ENCODE measurements around the gene TOM1L2.

Gene TOM1L2

GRCh38 chr17:17816831-17817551 is 155.2 kb downstream of the TOM1L2 start:
- no peak overlapping the region for H3K4ac ChIP-seq (ENCODE audit: low read depth, low read length)
- H3K79me1 ChIP-seq (ENCODE audit: low read length): peaks cover 13% of the 10 kb centered on the region
- H2AK5ac ChIP-seq (ENCODE audit: low read length): no peak overlapping the region
- peaks cover 7% of the 10 kb centered on the region for H3K79me2 ChIP-seq (ENCODE audit: control insufficient read depth, insufficient read depth, low read length)
- no peak overlapping the region for H3K23ac ChIP-seq (ENCODE audit: low read length)
- peaks cover 2% of the 10 kb centered on the region for H3K4me1 ChIP-seq (ENCODE audit: control insufficient read depth, low read depth, low read length)
- no peak overlapping the region for H2BK120ac ChIP-seq (ENCODE audit: low read depth, low read length)
- WGBS (ENCODE audit: extremely low coverage, insufficient coverage, low lambda C conversion rate): no CpG with 5 or more reads among the region's 24 CpGs
- H4K8ac ChIP-seq (ENCODE audit: low read depth, low read length): no peak overlapping the region
- H3K18ac ChIP-seq (ENCODE audit: low read length): no peak overlapping the region
- H3K36me3 ChIP-seq (ENCODE audit: control insufficient read depth, insufficient read depth, low read length): peaks cover 14% of the 10 kb centered on the region
- H4K5ac ChIP-seq (ENCODE audit: low read length): no peak overlapping the region
- no peak overlapping the region for H2BK5ac ChIP-seq (ENCODE audit: low read length)
- no peak overlapping the region for H3K9ac ChIP-seq (ENCODE audit: low read length)
- H3K27ac ChIP-seq (ENCODE audit: low read depth, low read length): no peak overlapping the region
- no peak for DNase-seq
- H2BK15ac ChIP-seq (replicated peaks; ENCODE audit: low read depth): no peak overlapping the region
- H3K4me2 ChIP-seq (ENCODE audit: low read length): no peak overlapping the region
- no peaks in the 10 kb centered on the region for H3K27me3 ChIP-seq (ENCODE audit: insufficient read depth, low read length, poor library complexity)
- H3K56ac ChIP-seq (ENCODE audit: low read length): no peak overlapping the region
- no peak overlapping the region for H3K4me3 ChIP-seq (ENCODE audit: low read length)

GRCh38 chr17:17816240-17816814 is 155.9 kb downstream of the TOM1L2 start:
- Histone ChIP-seq H3K4me3 (ENCODE audit: low read length) (no peak overlapping the region), H2BK15ac (replicated peaks; ENCODE audit: low read depth) (no peak overlapping the region), H3K27ac (ENCODE audit: low read depth, low read length) (no peak overlapping the region), H4K8ac (ENCODE audit: low read depth, low read length) (no peak overlapping the region), H3K56ac (ENCODE audit: low read length) (no peak overlapping the region), H2BK120ac (ENCODE audit: low read depth, low read length) (no peak overlapping the region), H3K36me3 (ENCODE audit: control insufficient read depth, insufficient read depth, low read length) (peaks cover 14% of the 10 kb centered on the region), H3K4ac (ENCODE audit: low read depth, low read length) (no peak overlapping the region), H4K5ac (ENCODE audit: low read length) (no peak overlapping the region), H3K4me1 (ENCODE audit: control insufficient read depth, low read depth, low read length) (peaks cover 5% of the 10 kb centered on the region), H3K79me1 (ENCODE audit: low read length) (peaks cover 7% of the 10 kb centered on the region), H3K9ac (ENCODE audit: low read length) (no peak overlapping the region), H3K4me2 (ENCODE audit: low read length) (no peak overlapping the region), H2BK5ac (ENCODE audit: low read length) (no peak overlapping the region), H3K79me2 (ENCODE audit: control insufficient read depth, insufficient read depth, low read length) (peaks cover 4% of the 10 kb centered on the region), H2AK5ac (ENCODE audit: low read length) (no peak overlapping the region), H3K23ac (ENCODE audit: low read length) (no peak overlapping the region), H3K27me3 (ENCODE audit: insufficient read depth, low read length, poor library complexity) (no peaks in the 10 kb centered on the region), H3K18ac (ENCODE audit: low read length) (no peak overlapping the region)
- no peak for DNase-seq
- no CpG with 5 or more reads among the region's 22 CpGs for WGBS (ENCODE audit: extremely low coverage, insufficient coverage, low lambda C conversion rate)

GRCh38 chr17:17815436-17816200 is 156.6 kb downstream of the TOM1L2 start:
- Histone ChIP-seq H2BK120ac (ENCODE audit: low read depth, low read length) (no peak overlapping the region), H3K4me3 (ENCODE audit: low read length) (no peak overlapping the region), H4K8ac (ENCODE audit: low read depth, low read length) (no peak overlapping the region), H3K4me2 (ENCODE audit: low read length) (no peak overlapping the region), H3K36me3 (ENCODE audit: control insufficient read depth, insufficient read depth, low read length) (peaks cover 14% of the 10 kb centered on the region), H3K27me3 (ENCODE audit: insufficient read depth, low read length, poor library complexity) (no peaks in the 10 kb centered on the region), H2BK15ac (replicated peaks; ENCODE audit: low read depth) (no peak overlapping the region), H3K79me1 (ENCODE audit: low read length) (peaks cover 5% of the 10 kb centered on the region), H3K27ac (ENCODE audit: low read depth, low read length) (no peak overlapping the region), H3K4ac (ENCODE audit: low read depth, low read length) (no peak overlapping the region), H3K56ac (ENCODE audit: low read length) (no peak overlapping the region), H3K4me1 (ENCODE audit: control insufficient read depth, low read depth, low read length) (peaks cover 7% of the 10 kb centered on the region), H3K9ac (ENCODE audit: low read length) (no peak overlapping the region), H3K18ac (ENCODE audit: low read length) (no peak overlapping the region), H3K79me2 (ENCODE audit: control insufficient read depth, insufficient read depth, low read length) (peaks cover 2% of the 10 kb centered on the region), H3K23ac (ENCODE audit: low read length) (no peak overlapping the region), H2AK5ac (ENCODE audit: low read length) (no peak overlapping the region), H2BK5ac (ENCODE audit: low read length) (no peak overlapping the region), H4K5ac (ENCODE audit: low read length) (no peak overlapping the region)
- no peak for DNase-seq
- WGBS (ENCODE audit: extremely low coverage, insufficient coverage, low lambda C conversion rate): no CpG with 5 or more reads among the region's 17 CpGs

GRCh38 chr17:17815062-17815406 is 157.2 kb downstream of the TOM1L2 start:
- Histone ChIP-seq H3K4me3 (ENCODE audit: low read length) (no peak overlapping the region), H3K18ac (ENCODE audit: low read length) (no peak overlapping the region), H3K23ac (ENCODE audit: low read length) (no peak overlapping the region), H2BK120ac (ENCODE audit: low read depth, low read length) (no peak overlapping the region), H2BK5ac (ENCODE audit: low read length) (no peak overlapping the region), H3K79me2 (ENCODE audit: control insufficient read depth, insufficient read depth, low read length) (no peaks in the 10 kb centered on the region), H3K27me3 (ENCODE audit: insufficient read depth, low read length, poor library complexity) (no peaks in the 10 kb centered on the region), H3K9ac (ENCODE audit: low read length) (no peak overlapping the region), H4K8ac (ENCODE audit: low read depth, low read length) (no peak overlapping the region), H3K4me2 (ENCODE audit: low read length) (no peak overlapping the region), H4K5ac (ENCODE audit: low read length) (no peak overlapping the region), H2AK5ac (ENCODE audit: low read length) (no peak overlapping the region), H3K27ac (ENCODE audit: low read depth, low read length) (no peak overlapping the region), H3K79me1 (ENCODE audit: low read length) (peaks cover 2% of the 10 kb centered on the region), H3K56ac (ENCODE audit: low read length) (no peak overlapping the region), H3K4ac (ENCODE audit: low read depth, low read length) (no peak overlapping the region), H3K4me1 (ENCODE audit: control insufficient read depth, low read depth, low read length) (peaks cover 7% of the 10 kb centered on the region), H3K36me3 (ENCODE audit: control insufficient read depth, insufficient read depth, low read length) (peaks cover 14% of the 10 kb centered on the region), H2BK15ac (replicated peaks; ENCODE audit: low read depth) (no peak overlapping the region)
- no CpG with 5 or more reads among the region's 8 CpGs for WGBS (ENCODE audit: extremely low coverage, insufficient coverage, low lambda C conversion rate)
- DNase-seq: no peak

GRCh38 chr17:17814162-17815061 is 157.8 kb downstream of the TOM1L2 start:
- H3K79me2 ChIP-seq (ENCODE audit: control insufficient read depth, insufficient read depth, low read length): no peaks in the 10 kb centered on the region
- no CpG with 5 or more reads among the region's 20 CpGs for WGBS (ENCODE audit: extremely low coverage, insufficient coverage, low lambda C conversion rate)

More at GRCh38 chr17:17814162-17815061, 157.8 kb downstream of the TOM1L2 start:
- Histone ChIP-seq H3K36me3 (ENCODE audit: control insufficient read depth, insufficient read depth, low read length) (peaks cover 14% of the 10 kb centered on the region), H3K79me1 (ENCODE audit: low read length) (peaks cover 2% of the 10 kb centered on the region), H2BK5ac (ENCODE audit: low read length) (no peak overlapping the region), H3K27ac (ENCODE audit: low read depth, low read length) (no peak overlapping the region), H3K18ac (ENCODE audit: low read length) (no peak overlapping the region), H3K4me3 (ENCODE audit: low read length) (no peak overlapping the region), H3K23ac (ENCODE audit: low read length) (no peak overlapping the region), H3K4me1 (ENCODE audit: control insufficient read depth, low read depth, low read length) (peaks cover 7% of the 10 kb centered on the region), H3K9ac (ENCODE audit: low read length) (no peak overlapping the region), H3K4me2 (ENCODE audit: low read length) (no peak overlapping the region), H4K8ac (ENCODE audit: low read depth, low read length) (no peak overlapping the region), H2AK5ac (ENCODE audit: low read length) (no peak overlapping the region), H3K4ac (ENCODE audit: low read depth, low read length) (no peak overlapping the region), H2BK15ac (replicated peaks; ENCODE audit: low read depth) (no peak overlapping the region), H3K56ac (ENCODE audit: low read length) (no peak overlapping the region), H4K5ac (ENCODE audit: low read length) (no peak overlapping the region), H2BK120ac (ENCODE audit: low read depth, low read length) (no peak overlapping the region), H3K27me3 (ENCODE audit: insufficient read depth, low read length, poor library complexity) (no peaks in the 10 kb centered on the region)
- DNase-seq: no peak
